IMR-90 (cell line): ENCODE measurements around the gene PYGO2. TPM values are rescaled to one million over a fixed set of nuclear protein-coding genes. Genes with fewer than 3 reads are reported as not detected.
A peak's percentile ranks its signal among the peaks of the same experiment; 100 is the strongest.

ENCODE experiments used
- ATAC-seq: fragments of 200-7000 bp; cut with Tn5 transposase; 2 replicates; pipeline ENCODE4 v1.9.1; 2020; ENCODE audit warnings: low read depth, mild to moderate bottlenecking, moderate library complexity
- BruUV-seq: library from RNA; stranded (reverse); fragments of 400-500 nt; replicated peaks from 2 replicates; lab custom pipeline; 2021; lab: Mats Ljungman, UMichigan
- CTCF ChIA-PET: fragments of 300-600 bp; formaldehyde crosslinking; extraction: SDS; loops from one replicate; lab custom pipeline; 2021; ENCODE audit warnings: antibody characterized with exemption; lab: Yijun Ruan, JAX
- POLR2A ChIA-PET: fragments of 300-600 bp; sonication (Branson Sonifier 250); formaldehyde crosslinking; loops from one replicate; lab custom pipeline; 2022; ENCODE audit warnings: antibody characterized with exemption; ENCODE audit not compliant: unreplicated experiment; lab: Charles Lee
- DNase-seq: peaks from one replicate; pipeline ENCODE4 v3.0.0; 2013
- H2AFZ ChIP-seq: replicated peaks from 2 replicates; pipeline ENCODE3; 2013; ENCODE audit warnings: low read length, mild to moderate bottlenecking; ENCODE audit not compliant: poor library complexity
- H2AK5ac ChIP-seq: 2 replicates; pipeline ENCODE4 v1.6.1; 2013; ENCODE audit warnings: low read depth, low read length, inconsistent platforms
- H2AK9ac ChIP-seq: replicated peaks from 2 replicates; pipeline ENCODE3; 2013; ENCODE audit warnings: mild to moderate bottlenecking, low read depth, low read length, moderate library complexity; ENCODE audit not compliant: poor library complexity
- H2BK120ac ChIP-seq: 2 replicates; pipeline ENCODE4 v1.6.1; 2013; ENCODE audit warnings: low read depth, low read length, inconsistent platforms
- H2BK15ac ChIP-seq: 3 replicates; pipeline ENCODE4 v1.6.1; 2013; ENCODE audit warnings: low read depth, low read length, inconsistent platforms
- H2BK20ac ChIP-seq: 2 replicates; pipeline ENCODE4 v1.6.1; 2013; ENCODE audit warnings: low read depth, mild to moderate bottlenecking, inconsistent platforms, low read length, moderate library complexity
- H2BK5ac ChIP-seq: 2 replicates; pipeline ENCODE4 v1.6.1; 2013; ENCODE audit warnings: mild to moderate bottlenecking, low read depth, low read length, inconsistent platforms; ENCODE audit not compliant: poor library complexity, severe bottlenecking
- H3K14ac ChIP-seq: replicated peaks from 2 replicates; pipeline ENCODE4 v1.6.1; 2013; ENCODE audit warnings: low read depth, low read length, inconsistent platforms
- H3K18ac ChIP-seq: 2 replicates; pipeline ENCODE4 v1.6.1; 2013; ENCODE audit warnings: low read depth, low read length, control low read depth
- H3K23ac ChIP-seq: 2 replicates; pipeline ENCODE4 v1.6.1; 2013; ENCODE audit warnings: low read depth, low read length, inconsistent platforms
- H3K27ac ChIP-seq: 2 replicates; pipeline ENCODE4 v1.5.1; 2013; ENCODE audit warnings: mild to moderate bottlenecking, control low read depth, low read length; ENCODE audit not compliant: insufficient read depth
- H3K27me3 ChIP-seq: 2 replicates; pipeline ENCODE4 v1.6.1; 2013; ENCODE audit warnings: low read length; ENCODE audit not compliant: control insufficient read depth, insufficient read depth
- H3K36me3 ChIP-seq: 2 replicates; pipeline ENCODE4 v1.6.1; 2013; ENCODE audit warnings: low read length, mixed read lengths; ENCODE audit not compliant: control insufficient read depth, insufficient read depth
- H3K4ac ChIP-seq: 2 replicates; pipeline ENCODE4 v1.6.1; 2013; ENCODE audit warnings: low read depth, low read length, inconsistent platforms
- H3K4me1 ChIP-seq: 2 replicates; pipeline ENCODE4 v1.6.1; 2013; ENCODE audit warnings: low read length, mixed read lengths; ENCODE audit not compliant: control insufficient read depth, insufficient read depth
- H3K4me2 ChIP-seq: 2 replicates; pipeline ENCODE4 v1.6.1; 2013; ENCODE audit warnings: low read depth, mild to moderate bottlenecking, control low read depth, low read length, moderate library complexity
- H3K4me3 ChIP-seq: 2 replicates; pipeline ENCODE4 v1.5.1; 2013; ENCODE audit warnings: low read depth, mild to moderate bottlenecking, control low read depth, low read length, moderate library complexity; ENCODE audit not compliant: insufficient read depth
- H3K56ac ChIP-seq: 2 replicates; pipeline ENCODE4 v1.6.1; 2013; ENCODE audit warnings: low read length, inconsistent platforms; ENCODE audit not compliant: insufficient read depth; ENCODE audit errors: extremely low read depth
- H3K79me1 ChIP-seq, 2 experiments: 2 replicates each; pipeline ENCODE4 v1.6.1; 2013; ENCODE audit warnings: low read length in 2 of 2, inconsistent platforms in 1 of 2, low read depth in 1 of 2
- H3K9ac ChIP-seq: 2 replicates; pipeline ENCODE4 v1.6.1; 2013; ENCODE audit warnings: low read depth, low read length, control low read depth
- H3K9me1 ChIP-seq: 2 replicates; pipeline ENCODE4 v1.6.1; 2013; ENCODE audit warnings: low read length, inconsistent platforms; ENCODE audit not compliant: insufficient read depth
- H3K9me3 ChIP-seq: 2 replicates; pipeline ENCODE4 v1.6.1; 2013; ENCODE audit warnings: low read length; ENCODE audit not compliant: control insufficient read depth, insufficient read depth
- H4K20me1 ChIP-seq: 2 replicates; pipeline ENCODE4 v1.6.1; 2013; ENCODE audit warnings: low read length, inconsistent platforms; ENCODE audit not compliant: insufficient read depth
- H4K5ac ChIP-seq: 2 replicates; pipeline ENCODE4 v1.6.1; 2013; ENCODE audit warnings: mild to moderate bottlenecking, low read depth, low read length, control low read depth
- H4K8ac ChIP-seq, 2 experiments: 2 replicates each; pipeline ENCODE4 v1.6.1; 2013; ENCODE audit warnings: low read depth in 2 of 2, low read length in 2 of 2, control low read depth in 1 of 2, inconsistent platforms in 1 of 2
- H4K91ac ChIP-seq: 2 replicates; pipeline ENCODE4 v1.6.1; 2013; ENCODE audit warnings: low read depth, low read length, inconsistent platforms; ENCODE audit not compliant: insufficient read depth
- CEBPB ChIP-seq: IDR thresholded peaks from 2 replicates; pipeline ENCODE4 v1.6.1; 2012; ENCODE audit warnings: low read depth, low read length, improper control_type of control experiment
- CHD1 ChIP-seq: IDR thresholded peaks from 2 replicates; pipeline ENCODE4 v1.6.1; 2012; ENCODE audit warnings: low read depth, low read length, improper control_type of control experiment
- FOS ChIP-seq: fragments of 150-350 bp; IDR thresholded peaks from 2 replicates; pipeline ENCODE4 v1.6.1; 2016; ENCODE audit warnings: low read depth, low read length
- MXI1 ChIP-seq: IDR thresholded peaks from 2 replicates; pipeline ENCODE4 v1.6.1; 2012; ENCODE audit warnings: low read depth, mild to moderate bottlenecking, low read length, moderate library complexity, borderline replicate concordance
- POLR2A ChIP-seq: IDR thresholded peaks from 2 replicates; pipeline ENCODE4 v1.6.1; 2012; ENCODE audit warnings: mild to moderate bottlenecking, low read depth, low read length
- RAD21 ChIP-seq: IDR thresholded peaks from 2 replicates; pipeline ENCODE4 v1.6.1; 2012; ENCODE audit warnings: low read length, improper control_type of control experiment
- RCOR1 ChIP-seq: IDR thresholded peaks from 2 replicates; pipeline ENCODE4 v1.6.1; 2012; ENCODE audit warnings: mild to moderate bottlenecking, low read length, improper control_type of control experiment; ENCODE audit not compliant: insufficient replicate concordance
- RFX5 ChIP-seq: IDR thresholded peaks from 2 replicates; pipeline ENCODE4 v1.8.0; 2012; ENCODE audit warnings: low read depth, mild to moderate bottlenecking, low read length, moderate library complexity
- WGBS, 2 experiments: methylation state at CpG; one replicate each; pipeline versions ENCODE4 v1.1.5 to v1.1.7; 2013; ENCODE audit warnings: missing lambda C conversion rate in 2 of 2; ENCODE audit not compliant: insufficient read length in 1 of 2; ENCODE audit errors: extremely low coverage in 2 of 2; 5-methylcytosine and 5-hydroxymethylcytosine counted together
- dilution Hi-C: fragments of 300-500 bp; cut with HindIII; formaldehyde crosslinking; loops from one replicate; pipeline ENCODE4 v1.14.3; 2018; ENCODE audit warnings: low sequenced_read_pairs; ENCODE audit not compliant: unreplicated experiment
- in situ Hi-C: fragments of 300-500 bp; cut with MboI; formaldehyde crosslinking; loops from 3 replicates; pipeline ENCODE4 v1.14.3; 2019; ENCODE audit warnings: low sequenced_read_pairs, inconsistent platforms, mixed read lengths
- intact Hi-C: fragments of 100-400 bp; cut with micrococcal nuclease; formaldehyde crosslinking; loops from 2 replicates; pipeline ENCODE4 v1.10.0; 2022
- polyA plus RNA-seq, 3 experiments: library from polyadenylated mRNA; depleted of rRNA; stranded (reverse); fragments of >200 nt; gene quantifications; 2 replicates each; pipeline ENCODE4 v1.2.3, GENCODE V29; 2012; ENCODE audit warnings: low replicate concordance in 1 of 3
- total RNA-seq: library from RNA; depleted of rRNA; stranded (reverse); fragments of >200 nt; gene quantifications from 2 replicates; pipeline ENCODE4 v1.2.3, GENCODE V29; 2012
- TF ChIP-seq, protein P1 (sequence below): fragments of 150-350 bp; IDR thresholded peaks from 2 replicates; pipeline ENCODE4 v1.6.1; 2016; ENCODE audit warnings: low read depth, mild to moderate bottlenecking, low read length, moderate library complexity, borderline replicate concordance

The PYGO2 gene
- total and polyA plus RNA-seq, 2 of the 4 experiments (the other 2 are of a cell fraction), result 5.4 to 14.8 TPM

DNA sequence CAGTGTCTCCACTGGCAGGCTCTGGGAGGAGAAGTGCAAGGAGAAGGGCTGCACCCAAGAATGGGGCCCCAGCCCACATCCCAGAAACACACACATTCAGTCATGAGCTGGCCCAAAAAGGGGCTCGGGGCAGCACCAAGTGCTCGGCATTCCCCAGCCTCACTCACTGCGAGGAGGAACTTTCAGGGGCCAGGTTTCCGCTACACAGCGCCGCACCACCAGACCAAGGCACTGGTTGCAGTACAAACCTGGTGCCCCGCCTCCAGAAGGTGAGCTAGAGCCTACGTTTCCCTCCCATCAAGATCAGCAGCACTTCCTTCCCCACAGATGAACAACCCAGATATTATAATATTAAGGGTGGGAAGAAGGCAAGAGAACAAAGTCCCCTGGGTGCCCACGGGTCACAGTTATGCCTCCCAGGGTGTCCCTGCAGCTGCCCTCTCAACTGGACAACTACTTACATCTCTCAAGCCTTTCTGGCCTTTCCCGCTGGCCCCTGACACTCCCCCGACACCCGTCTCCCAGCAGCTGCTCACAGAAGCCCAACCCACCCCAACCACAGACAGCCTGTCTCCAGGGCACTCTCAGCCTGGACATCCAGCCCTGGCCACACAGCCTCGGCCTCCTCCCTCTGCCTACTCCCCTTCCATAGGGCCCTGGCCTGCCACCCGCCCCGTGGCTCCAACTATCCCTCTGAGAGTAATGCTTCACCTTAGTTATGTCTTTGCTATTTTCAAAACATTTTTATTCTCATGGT, 9.5 kb downstream of the PYGO2 start:
- Histone ChIP-seq H2AK9ac (no peak overlapping the region), H3K56ac (no peak overlapping the region), H2BK120ac (no peak overlapping the region), H3K4ac (no peak overlapping the region), H3K4me3 (no peak overlapping the region), H3K9ac (no peak overlapping the region), H2BK20ac (no peak overlapping the region), H3K4me1 (peaks cover 11% of the 10 kb centered on the region), H3K4me2 (no peak overlapping the region), H2AFZ (peak overlapping the region; percentile 57), H3K23ac (no peak overlapping the region), H3K79me1 (peaks cover 4 to 34% of the 10 kb centered on the region in 2 experiments; a peak in 3 of 4 replicates), H3K36me3 (peaks cover 24% of the 10 kb centered on the region), H4K8ac (no peak overlapping the region), H2BK5ac (no peak overlapping the region), H3K9me1 (peaks cover 9% of the 10 kb centered on the region), H4K20me1 (peaks cover 14% of the 10 kb centered on the region), H2AK5ac (no peak overlapping the region), H3K27me3 (no peaks in the 10 kb centered on the region), H4K91ac (no peak overlapping the region), H3K27ac (no peak overlapping the region), H3K14ac (no peak overlapping the region), H3K18ac (no peak overlapping the region), H3K9me3 (no peaks in the 10 kb centered on the region), H4K5ac (no peak overlapping the region), H2BK15ac (no peak overlapping the region)
- BruUV-seq, result no TSS peak
- DNase-seq, result no peak
- intact Hi-C loops, result no loop called here
- CTCF ChIA-PET, result no interaction called here
- WGBS, 2 experiments, result 66% methylated on average over 2 of the region's 15 CpGs; no CpG with 5 or more reads in 1 of the 2 experiments
- in situ Hi-C loops, result loop anchor here (10.0 kb wide), 1 partner anchor 103 kb away; the partner anchor contains the start of gene ADAM15
- POLR2A ChIA-PET, result no interaction called here
- no peak for TF ChIP-seq RAD21
- TF ChIP-seq MXI1, result no peak
- TF ChIP-seq, protein P1, sequence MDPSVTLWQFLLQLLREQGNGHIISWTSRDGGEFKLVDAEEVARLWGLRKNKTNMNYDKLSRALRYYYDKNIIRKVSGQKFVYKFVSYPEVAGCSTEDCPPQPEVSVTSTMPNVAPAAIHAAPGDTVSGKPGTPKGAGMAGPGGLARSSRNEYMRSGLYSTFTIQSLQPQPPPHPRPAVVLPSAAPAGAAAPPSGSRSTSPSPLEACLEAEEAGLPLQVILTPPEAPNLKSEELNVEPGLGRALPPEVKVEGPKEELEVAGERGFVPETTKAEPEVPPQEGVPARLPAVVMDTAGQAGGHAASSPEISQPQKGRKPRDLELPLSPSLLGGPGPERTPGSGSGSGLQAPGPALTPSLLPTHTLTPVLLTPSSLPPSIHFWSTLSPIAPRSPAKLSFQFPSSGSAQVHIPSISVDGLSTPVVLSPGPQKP, result no peak
- TF ChIP-seq RCOR1, result no peak
- TF ChIP-seq FOS, result no peak
- no peak for TF ChIP-seq RFX5
- TF ChIP-seq CHD1, result no peak
- no peak for TF ChIP-seq CEBPB
- no peak for TF ChIP-seq POLR2A
- no peak for ATAC-seq
- dilution Hi-C loops, result no loop called here
